Prostate gland (tissue), 2 donors: Measurements from ENCODE around the gene DHCR7. TPM values are rescaled to one million over a fixed set of nuclear protein-coding genes. Genes with fewer than 3 reads are reported as not detected.

Experiments used
- DNase-seq: peaks from one replicate; pipeline ENCODE4 v3.0.0-alpha.2; 2019; ENCODE audit warnings: low spot score
- H3K27ac ChIP-seq, 2 donors: fragments of 200-600 bp; sonication (generic); 2 replicates each; pipeline ENCODE4 v1.5.1; 2017 to 2019
- H3K27me3 ChIP-seq: fragments of 200-600 bp; sonication (generic); replicated peaks from 2 replicates; pipeline ENCODE4 v1.5.1; 2019; ENCODE audit not compliant: insufficient read depth
- H3K36me3 ChIP-seq, 2 donors: fragments of 200-600 bp; sonication (generic); 1 replicate in 1 of 2; 2 replicates in 1 of 2; pipeline versions ENCODE4 v1.5.1 to v1.8.1; 2017 to 2019
- H3K4me1 ChIP-seq: fragments of 200-600 bp; sonication (generic); replicated peaks from 2 replicates; pipeline ENCODE4 v1.5.1; 2019
- H3K4me3 ChIP-seq, 2 donors: fragments of 200-600 bp; sonication (generic); 2 replicates each; pipeline ENCODE4 v1.5.1; 2017 to 2019
- H3K9me3 ChIP-seq: fragments of 200-600 bp; sonication (generic); 2 replicates; pipeline ENCODE4 v1.5.1; 2017
- CTCF ChIP-seq, 4 experiments: fragments of 200-600 bp in 2 of 4; fragments of 450-650 bp in 2 of 4; sonication (generic) in 2 of 4; IDR thresholded peaks; 1 replicate in 3 of 4; 2 replicates in 1 of 4; pipeline ENCODE4 v1.5.1; 2016 to 2019; ENCODE audit warnings: antibody characterized with exemption in 4 of 4, mild to moderate bottlenecking in 2 of 4, moderate library complexity in 2 of 4
- POLR2A ChIP-seq: fragments of 450-650 bp; IDR thresholded peaks from one replicate; pipeline ENCODE4 v1.6.1; 2016; ENCODE audit warnings: antibody characterized with exemption, mild to moderate bottlenecking
- POLR2AphosphoS5 ChIP-seq: sonication (generic); formaldehyde crosslinking; IDR thresholded peaks from one replicate; pipeline ENCODE4 v1.6.1; 2017; ENCODE audit warnings: antibody characterized with exemption
- WGBS: methylation state at CpG from one replicate; pipeline ENCODE4 v1.1.5; 2018; 5-methylcytosine and 5-hydroxymethylcytosine counted together
- intact Hi-C: fragments of 100-400 bp; cut with DNase I; formaldehyde crosslinking; loops from one replicate; pipeline ENCODE4 v1.14.2; 2022
- total RNA-seq, 2 donors: library from RNA; depleted of rRNA; stranded (reverse); fragments of >200 nt; gene quantifications; one replicate each; pipeline ENCODE4 v1.1.0, GENCODE V29; 2016

DHCR7 gene, protein sequence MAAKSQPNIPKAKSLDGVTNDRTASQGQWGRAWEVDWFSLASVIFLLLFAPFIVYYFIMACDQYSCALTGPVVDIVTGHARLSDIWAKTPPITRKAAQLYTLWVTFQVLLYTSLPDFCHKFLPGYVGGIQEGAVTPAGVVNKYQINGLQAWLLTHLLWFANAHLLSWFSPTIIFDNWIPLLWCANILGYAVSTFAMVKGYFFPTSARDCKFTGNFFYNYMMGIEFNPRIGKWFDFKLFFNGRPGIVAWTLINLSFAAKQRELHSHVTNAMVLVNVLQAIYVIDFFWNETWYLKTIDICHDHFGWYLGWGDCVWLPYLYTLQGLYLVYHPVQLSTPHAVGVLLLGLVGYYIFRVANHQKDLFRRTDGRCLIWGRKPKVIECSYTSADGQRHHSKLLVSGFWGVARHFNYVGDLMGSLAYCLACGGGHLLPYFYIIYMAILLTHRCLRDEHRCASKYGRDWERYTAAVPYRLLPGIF
- 10 to 100 TPM; 29.5 to 93.9 TPM for total RNA-seq

GRCh38 chr11:71448257-71449171, at the start of gene DHCR7:
Gene DHCR7, minus strand, starts transcription at chr11:71448393. Its CDS starts 3,441 bp downstream, at chr11:71444952.
- Histone ChIP-seq H3K27ac (peak within 1 kb of the TSS; percentile 85 to 89), H3K36me3 (no peaks in the 10 kb centered on the region), H3K27me3 (no peaks in the 10 kb centered on the region), H3K4me3 (peak within 1 kb of the TSS; percentile 70 to 71), H3K4me1 (peaks cover 12% of the 10 kb centered on the region), H3K9me3 (no peaks in the 10 kb centered on the region)
- intact Hi-C loops: no loop called here
- under 1% methylated on average over 32 of the region's 78 CpGs for WGBS
- peak; percentile 55 for TF ChIP-seq POLR2A
- no peak for TF ChIP-seq POLR2AphosphoS5
- TF ChIP-seq CTCF (IDR thresholded peaks at IDR 0.05): peak in 1 of 4 experiments; percentile 38
- peak; percentile 94 for DNase-seq

- intact Hi-C loops: no loop called here
- Histone ChIP-seq H3K27ac (no peak overlapping the region), H3K9me3 (no peaks in the 10 kb centered on the region), H3K36me3 (peaks cover 10 to 20% of the 10 kb centered on the region in 2 donors), H3K4me1 (no peaks in the 10 kb centered on the region), H3K4me3 (no peak overlapping the region), H3K27me3 (no peaks in the 10 kb centered on the region)
- no peak for TF ChIP-seq POLR2A
- no peak for TF ChIP-seq POLR2AphosphoS5
- TF ChIP-seq CTCF (IDR thresholded peaks at IDR 0.05): no peak
- no peak for DNase-seq
- WGBS: 94% methylated on average over 13 of the region's 13 CpGs
Measured at GRCh38 chr11:71496421-71496820, 48.2 kb upstream of the DHCR7 start.

- Histone ChIP-seq H3K9me3 (no peaks in the 10 kb centered on the region), H3K4me1 (no peaks in the 10 kb centered on the region), H3K36me3 (peaks cover 6 to 29% of the 10 kb centered on the region in 2 donors), H3K27ac (no peak overlapping the region), H3K27me3 (no peaks in the 10 kb centered on the region), H3K4me3 (no peak overlapping the region)
- DNase-seq: no peak
- 93% methylated on average over 20 of the region's 20 CpGs for WGBS
- TF ChIP-seq POLR2A (no peak), CTCF (IDR thresholded peaks at IDR 0.05) (no peak), POLR2AphosphoS5 (no peak)
- intact Hi-C loops: no loop called here
Measured at GRCh38 chr11:71495286-71496230, 47.4 kb upstream of the DHCR7 start.

GRCh38 chr11:71491940-71492339, 43.7 kb upstream of the DHCR7 start:
- Histone ChIP-seq H3K27ac (no peak overlapping the region), H3K4me3 (no peak overlapping the region), H3K27me3 (no peaks in the 10 kb centered on the region), H3K9me3 (no peaks in the 10 kb centered on the region), H3K36me3 (peaks cover 3 to 20% of the 10 kb centered on the region in 2 donors), H3K4me1 (no peaks in the 10 kb centered on the region)
- TF ChIP-seq CTCF (IDR thresholded peaks at IDR 0.05) (no peak), POLR2AphosphoS5 (no peak), POLR2A (no peak)
- intact Hi-C loops: no loop called here
- DNase-seq: no peak
- 90% methylated on average over 9 of the region's 9 CpGs for WGBS
